B cell (primary cell): ENCODE data around the gene CEP295NL. TPM values are rescaled to one million over a fixed set of nuclear protein-coding genes. Genes with fewer than 3 reads are reported as not detected.

Experiments used
- ATAC-seq: fragments of 200-7000 bp; cut with Tn5 transposase; one replicate; pipeline ENCODE4 v1.10.0; 2021; ENCODE audit warnings: low read depth, mild to moderate bottlenecking, moderate number of reproducible peaks, moderate library complexity
- CTCF ChIA-PET: fragments of 350-600 bp; sonication (Branson Sonifier 250); formaldehyde crosslinking; loops from one replicate; lab custom pipeline; 2021; ENCODE audit warnings: antibody characterized with exemption, inconsistent platforms; lab: Charles Lee
- POLR2A ChIA-PET: fragments of 350-600 bp; sonication (Branson Sonifier 250); formaldehyde crosslinking; loops from one replicate; lab custom pipeline; 2021; ENCODE audit warnings: antibody characterized with exemption; lab: Charles Lee
- DNase-seq: peaks from one replicate; pipeline ENCODE4 v3.0.0; 2013
- H2AFZ ChIP-seq: 2 replicates; pipeline ENCODE4 v1.6.1; 2012; ENCODE audit warnings: mild to moderate bottlenecking, low read depth, low read length; ENCODE audit not compliant: insufficient read depth, poor library complexity, severe bottlenecking
- H3K27ac ChIP-seq, 2 donors: 1 replicate in 1 of 2; 2 replicates in 1 of 2; pipeline ENCODE4 v1.5.1; 2012 to 2013; ENCODE audit warnings: low read length in 2 of 2, mild to moderate bottlenecking in 2 of 2, moderate library complexity in 1 of 2
- H3K27me3 ChIP-seq, 4 experiments: fragments of 200-600 bp in 1 of 4; sonication (generic) in 1 of 4; replicated peaks in 1 of 4; 1 replicate in 2 of 4; 2 replicates in 2 of 4; pipeline versions ENCODE4 v1.6.1 to v1.7.0; 2013 to 2016; ENCODE audit warnings: low read length in 3 of 4, mild to moderate bottlenecking in 2 of 4, mixed read lengths in 1 of 4, moderate library complexity in 1 of 4; ENCODE audit not compliant: insufficient read depth in 4 of 4, control insufficient read depth in 3 of 4; ENCODE audit errors: control extremely low read depth in 1 of 4
- H3K36me3 ChIP-seq, 2 experiments: replicated peaks in 1 of 2; 1 replicate in 1 of 2; 2 replicates in 1 of 2; pipeline versions ENCODE4 v1.6.1 to v1.7.1; 2013; ENCODE audit warnings: low read length in 1 of 2; ENCODE audit not compliant: insufficient read depth in 2 of 2, control insufficient read depth in 1 of 2; ENCODE audit errors: control extremely low read depth in 1 of 2, extremely low read depth in 1 of 2
- H3K4me1 ChIP-seq, 2 donors: fragments of 200-600 bp in 1 of 2; sonication (generic) in 1 of 2; 1 replicate in 1 of 2; 2 replicates in 1 of 2; pipeline versions ENCODE4 v1.5.1 to v1.6.1; 2013 to 2017; ENCODE audit warnings: low read length in 2 of 2; ENCODE audit not compliant: control insufficient read depth in 2 of 2, insufficient read depth in 2 of 2
- H3K4me2 ChIP-seq: replicated peaks from 2 replicates; pipeline ENCODE3; 2012; ENCODE audit warnings: mild to moderate bottlenecking, low read depth, low read length; ENCODE audit not compliant: poor library complexity, severe bottlenecking
- H3K4me3 ChIP-seq, 5 experiments: fragments of 200-600 bp in 1 of 5; sonication (generic) in 1 of 5; 1 replicate in 3 of 5; 2 replicates in 2 of 5; pipeline versions ENCODE4 v1.5.1 to v1.7.0; 2011 to 2016; ENCODE audit warnings: low read length in 4 of 5, mild to moderate bottlenecking in 4 of 5, low read depth in 2 of 5, control low read depth in 1 of 5, moderate library complexity in 1 of 5; ENCODE audit not compliant: insufficient read depth in 1 of 5; ENCODE audit errors: control extremely low read depth in 1 of 5, extremely low read depth in 1 of 5
- H3K79me2 ChIP-seq: fragments of 200-600 bp; sonication (generic); one replicate; pipeline ENCODE4 v1.6.0; 2016; ENCODE audit warnings: low read length; ENCODE audit not compliant: control insufficient read depth, insufficient read depth
- H3K9ac ChIP-seq: fragments of 200-600 bp; sonication (generic); 2 replicates; pipeline ENCODE4 v1.6.1; 2017; ENCODE audit warnings: mild to moderate bottlenecking, low read length, moderate library complexity
- H3K9me3 ChIP-seq, 3 donors: one replicate each; pipeline versions ENCODE4 v1.6.1 to v1.7.1; 2013; ENCODE audit warnings: low read length in 2 of 3; ENCODE audit not compliant: control insufficient read depth in 2 of 3, insufficient read depth in 1 of 3; ENCODE audit errors: control extremely low read depth in 1 of 3
- H4K20me1 ChIP-seq: 2 replicates; pipeline ENCODE4 v1.6.0; 2012; ENCODE audit warnings: mild to moderate bottlenecking, low read length; ENCODE audit not compliant: insufficient read depth, control insufficient read depth, poor library complexity, severe bottlenecking
- H3K27ac Mint-ChIP-seq: one replicate; pipeline ENCODE4 v1.8.0; 2021; ENCODE audit warnings: mixed read lengths
- H3K27me3 Mint-ChIP-seq: one replicate; pipeline ENCODE4 v1.8.0; 2021; ENCODE audit warnings: mixed read lengths
- H3K4me1 Mint-ChIP-seq: one replicate; pipeline ENCODE4 v1.8.0; 2021; ENCODE audit warnings: mixed read lengths
- H3K4me3 Mint-ChIP-seq: one replicate; pipeline ENCODE4 v1.8.0; 2021; ENCODE audit warnings: mixed read lengths
- H3K9me3 Mint-ChIP-seq: one replicate; pipeline ENCODE4 v1.8.0; 2022; ENCODE audit warnings: mixed read lengths; ENCODE audit not compliant: insufficient read depth
- CTCF ChIP-seq: fragments of 200-600 bp; IDR thresholded peaks from one replicate; pipeline ENCODE4 v1.8.0; 2022; ENCODE audit warnings: antibody characterized with exemption, mild to moderate bottlenecking
- EZH2 ChIP-seq: IDR thresholded peaks from 2 replicates; pipeline ENCODE4 v1.6.1; 2012; ENCODE audit warnings: borderline replicate concordance, low read depth, mild to moderate bottlenecking, moderate library complexity, low read length; ENCODE audit not compliant: insufficient read depth, poor library complexity, severe bottlenecking
- WGBS: methylation state at CpG from one replicate; pipeline ENCODE4 v1.1.5; 2013; ENCODE audit warnings: missing lambda C conversion rate; ENCODE audit not compliant: insufficient coverage; 5-methylcytosine and 5-hydroxymethylcytosine counted together
- intact Hi-C: fragments of 100-400 bp; cut with micrococcal nuclease; formaldehyde crosslinking; loops from one replicate; pipeline ENCODE4 v1.10.0; 2022
- polyA plus RNA-seq: library from polyadenylated mRNA; depleted of rRNA; stranded (reverse); fragments of >200 nt; gene quantifications from 2 replicates; pipeline ENCODE4 v1.2.3, GENCODE V29; 2012
- total RNA-seq, 2 donors: library from RNA; stranded (reverse); fragments of 120-200 nt in 1 of 2; gene quantifications; 1 replicate in 1 of 2; 2 replicates in 1 of 2; pipeline versions ENCODE4 v1.2.3 to v1.2.4, GENCODE V29; 2013 to 2022

CEP295NL gene
- total and polyA plus RNA-seq, 2 donors (not counting 1 experiment from before 2014, with no cell fraction given) = 0.09 to 1.3 TPM

- intact Hi-C loops = no loop called here
- peak; percentile 62 for DNase-seq
- peak overlapping the region; percentile 51 for H3K9ac ChIP-seq
- no peak for TF ChIP-seq EZH2
- TF ChIP-seq CTCF = no peak
- H3K79me2 ChIP-seq = peaks cover 7% of the 10 kb centered on the region
- peaks cover 21% of the 10 kb centered on the region for H3K27me3 Mint-ChIP-seq
- no peaks in the 10 kb centered on the region for H3K9me3 Mint-ChIP-seq
- peak overlapping the region; percentile 79 for H3K4me3 Mint-ChIP-seq
- H3K27ac ChIP-seq = peak overlapping the region; percentile 23 to 62
- peak overlapping the region; percentile 67 for H3K27ac Mint-ChIP-seq
- peak overlapping the region in 4 of 5 experiments; percentile 25 to 50 (median 46) for H3K4me3 ChIP-seq
- H2AFZ ChIP-seq = peak overlapping the region; percentile 75
- POLR2A ChIA-PET = no interaction called here
- H3K4me1 Mint-ChIP-seq = peaks cover 34% of the 10 kb centered on the region
- no peaks in the 10 kb centered on the region for H3K36me3 ChIP-seq
- WGBS = 33% methylated on average over 28 of the region's 28 CpGs
- H3K9me3 ChIP-seq = no peaks in the 10 kb centered on the region
- CTCF ChIA-PET = interaction anchor here (3.0 kb wide), 1 partner anchor 14 kb away, joined by 14 read pairs; no protein-coding TSS in a partner anchor
- no peaks in the 10 kb centered on the region for H4K20me1 ChIP-seq
- H3K4me2 ChIP-seq = peak overlapping the region; percentile 75
- ATAC-seq = peak; percentile 28
- H3K4me1 ChIP-seq = peaks cover 28 to 37% of the 10 kb centered on the region in 2 donors
- H3K27me3 ChIP-seq = peaks cover 0 to 8% (median 0%) of the 10 kb centered on the region in 4 experiments
These were observed 23.3 kb downstream of the CEP295NL start for GRCh38 chr17:78879635-78880186.

- WGBS = 86% methylated on average over 11 of the region's 14 CpGs
- Histone ChIP-seq H3K36me3 (no peaks in the 10 kb centered on the region), H2AFZ (peak overlapping the region; percentile 75), H3K27ac (peak overlapping the region; percentile 13 to 23), H3K4me3 (peak overlapping the region in 3 of 5 experiments; percentile 25 to 50 (median 43)), H3K9ac (peak overlapping the region; percentile 51), H3K4me2 (peak overlapping the region; percentile 75), H3K27me3 (peaks cover 0 to 8% (median 0%) of the 10 kb centered on the region in 4 experiments), H3K79me2 (peaks cover 4% of the 10 kb centered on the region), H3K4me1 (peaks cover 27 to 34% of the 10 kb centered on the region in 2 donors), H3K9me3 (no peaks in the 10 kb centered on the region), H4K20me1 (no peaks in the 10 kb centered on the region)
- Mint-ChIP-seq H3K27me3 (peaks cover 21% of the 10 kb centered on the region), H3K4me1 (peaks cover 34% of the 10 kb centered on the region), H3K4me3 (peak overlapping the region; percentile 79), H3K27ac (peak overlapping the region; percentile 71), H3K9me3 (no peaks in the 10 kb centered on the region)
- ChIA-PET CTCF (interaction anchor here (3.0 kb wide), 1 partner anchor 13 kb away, joined by 14 read pairs; no protein-coding TSS in a partner anchor), POLR2A (no interaction called here)
- DNase-seq (no peak), ATAC-seq (no peak)
- no peak for TF ChIP-seq CTCF
- intact Hi-C loops = no loop called here
These were observed 24.0 kb downstream of the CEP295NL start for GRCh38 chr17:78878871-78879527.
